Loucy (cell line): ENCODE results near the gene PTPRT.

ENCODE experiments used
- H2AFZ ChIP-seq: fragments of 200-600 bp; sonication (generic); 2 replicates; pipeline ENCODE4 v1.6.0; 2016; ENCODE audit warnings: antibody characterized with exemption, mild to moderate bottlenecking, low read length, moderate library complexity
- H3F3A ChIP-seq: fragments of 200-600 bp; 2 replicates; pipeline ENCODE4 v1.6.0; 2016; ENCODE audit warnings: antibody characterized with exemption, low read depth, mild to moderate bottlenecking
- H3K27me3 ChIP-seq: fragments of 200-600 bp; sonication (generic); 2 replicates; pipeline ENCODE4 v1.6.1; 2014; ENCODE audit warnings: low read length, mild to moderate bottlenecking; ENCODE audit not compliant: insufficient read depth, poor library complexity, severe bottlenecking
- H3K36me3 ChIP-seq: fragments of 200-600 bp; sonication (generic); 2 replicates; pipeline ENCODE4 v1.6.1; 2016; ENCODE audit warnings: low read length; ENCODE audit not compliant: insufficient read depth
- H3K4me1 ChIP-seq: fragments of 200-600 bp; sonication (generic); 2 replicates; pipeline ENCODE4 v1.5.1; 2014; ENCODE audit warnings: low read length, mild to moderate bottlenecking; ENCODE audit not compliant: insufficient read depth, poor library complexity, severe bottlenecking
- H3K4me2 ChIP-seq: fragments of 200-600 bp; sonication (generic); 2 replicates; pipeline ENCODE4 v1.6.0; 2014; ENCODE audit warnings: antibody characterized with exemption, low read length, low read depth, mild to moderate bottlenecking; ENCODE audit not compliant: poor library complexity, severe bottlenecking
- H3K4me3 ChIP-seq: fragments of 200-600 bp; sonication (generic); 2 replicates; pipeline ENCODE4 v1.5.1; 2014; ENCODE audit warnings: low read length, mild to moderate bottlenecking, mixed read lengths; ENCODE audit not compliant: poor library complexity, severe bottlenecking
- H3K79me2 ChIP-seq: fragments of 200-600 bp; sonication (generic); 2 replicates; pipeline ENCODE4 v1.6.1; 2014; ENCODE audit warnings: low read length; ENCODE audit not compliant: insufficient read depth
- H3K9ac ChIP-seq: fragments of 200-600 bp; sonication (generic); 2 replicates; pipeline ENCODE4 v1.6.0; 2014; ENCODE audit warnings: mild to moderate bottlenecking, low read depth, low read length, moderate library complexity; ENCODE audit not compliant: poor library complexity, severe bottlenecking
- H3K9me2 ChIP-seq: fragments of 200-600 bp; sonication (generic); replicated peaks from 2 replicates; pipeline ENCODE4 v1.6.1; 2016; ENCODE audit warnings: low read depth, low read length, mixed read lengths
- H3K9me3 ChIP-seq: fragments of 200-600 bp; sonication (generic); 2 replicates; pipeline ENCODE4 v1.6.1; 2014; ENCODE audit warnings: mild to moderate bottlenecking, antibody characterized with exemption, low read length, low read depth; ENCODE audit not compliant: insufficient read depth
- H4K20me1 ChIP-seq: fragments of 200-600 bp; sonication (generic); 2 replicates; pipeline ENCODE4 v1.6.0; 2014; ENCODE audit warnings: antibody characterized with exemption, low read length, mild to moderate bottlenecking; ENCODE audit not compliant: insufficient read depth, poor library complexity, severe bottlenecking
- EZH2phosphoT487 ChIP-seq: fragments of 200-600 bp; IDR thresholded peaks from 2 replicates; pipeline ENCODE4 v1.6.1; 2018; ENCODE audit warnings: antibody characterized with exemption, mild to moderate bottlenecking, moderate library complexity, borderline replicate concordance
- TF ChIP-seq, protein P1 (sequence below): fragments of 200-600 bp; sonication (generic); conservative IDR thresholded peaks from 2 replicates; pipeline ENCODE4 v1.5.1; 2014; ENCODE audit warnings: mild to moderate bottlenecking, antibody characterized with exemption, low read length

Gene PTPRT

DNA sequence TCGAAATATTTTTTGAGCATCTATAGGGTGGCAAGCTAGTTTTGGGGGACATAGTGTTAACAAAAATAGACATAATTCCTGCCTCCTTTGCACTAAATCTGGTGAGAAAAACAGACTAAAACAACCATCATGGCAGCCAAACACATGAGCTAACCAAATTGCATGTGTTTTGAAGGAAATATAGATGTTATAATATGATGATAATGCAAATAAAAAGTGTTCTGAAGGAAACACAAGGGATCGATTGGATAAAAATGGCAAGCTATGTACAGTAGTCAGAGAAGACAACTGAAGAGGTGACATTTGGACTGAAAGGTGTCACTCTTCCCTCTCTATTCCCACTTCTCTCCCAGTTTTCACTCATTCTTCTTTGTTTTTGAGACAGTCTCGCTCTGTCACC lies 706.9 kb downstream of the PTPRT start:
- Histone ChIP-seq H3K27me3 (no peaks in the 10 kb centered on the region), H3K79me2 (no peaks in the 10 kb centered on the region), H2AFZ (no peak overlapping the region), H3K36me3 (no peaks in the 10 kb centered on the region), H3F3A (no peaks in the 10 kb centered on the region), H3K9ac (no peak overlapping the region), H3K9me3 (no peaks in the 10 kb centered on the region), H3K9me2 (no peaks in the 10 kb centered on the region), H3K4me2 (no peak overlapping the region), H4K20me1 (no peaks in the 10 kb centered on the region), H3K4me1 (no peaks in the 10 kb centered on the region), H3K4me3 (no peak overlapping the region)
- TF ChIP-seq, protein P1, sequence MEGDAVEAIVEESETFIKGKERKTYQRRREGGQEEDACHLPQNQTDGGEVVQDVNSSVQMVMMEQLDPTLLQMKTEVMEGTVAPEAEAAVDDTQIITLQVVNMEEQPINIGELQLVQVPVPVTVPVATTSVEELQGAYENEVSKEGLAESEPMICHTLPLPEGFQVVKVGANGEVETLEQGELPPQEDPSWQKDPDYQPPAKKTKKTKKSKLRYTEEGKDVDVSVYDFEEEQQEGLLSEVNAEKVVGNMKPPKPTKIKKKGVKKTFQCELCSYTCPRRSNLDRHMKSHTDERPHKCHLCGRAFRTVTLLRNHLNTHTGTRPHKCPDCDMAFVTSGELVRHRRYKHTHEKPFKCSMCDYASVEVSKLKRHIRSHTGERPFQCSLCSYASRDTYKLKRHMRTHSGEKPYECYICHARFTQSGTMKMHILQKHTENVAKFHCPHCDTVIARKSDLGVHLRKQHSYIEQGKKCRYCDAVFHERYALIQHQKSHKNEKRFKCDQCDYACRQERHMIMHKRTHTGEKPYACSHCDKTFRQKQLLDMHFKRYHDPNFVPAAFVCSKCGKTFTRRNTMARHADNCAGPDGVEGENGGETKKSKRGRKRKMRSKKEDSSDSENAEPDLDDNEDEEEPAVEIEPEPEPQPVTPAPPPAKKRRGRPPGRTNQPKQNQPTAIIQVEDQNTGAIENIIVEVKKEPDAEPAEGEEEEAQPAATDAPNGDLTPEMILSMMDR = no peak

DNA sequence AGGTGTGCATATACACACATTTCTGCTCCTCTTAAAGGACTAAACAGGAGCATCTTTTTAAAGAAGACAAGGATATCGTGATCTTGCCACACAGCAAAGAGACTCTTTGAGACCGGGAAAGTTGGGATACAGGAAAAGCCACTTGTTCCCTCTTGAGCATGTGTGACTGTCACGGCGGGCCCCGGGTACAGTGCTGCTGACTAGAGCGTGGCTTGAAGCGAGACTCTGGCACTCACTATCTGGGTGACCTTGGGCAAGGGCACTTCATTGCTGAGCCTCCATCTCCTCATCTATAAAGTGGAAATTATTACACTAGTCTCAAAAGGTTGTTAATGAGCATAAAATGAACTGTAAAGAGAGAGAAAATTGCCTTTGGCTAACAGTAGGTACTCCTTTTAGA lies 713.9 kb downstream of the PTPRT start:
- Histone ChIP-seq H4K20me1 (no peaks in the 10 kb centered on the region), H3K9me3 (no peaks in the 10 kb centered on the region), H2AFZ (no peak overlapping the region), H3K4me3 (no peak overlapping the region), H3K36me3 (no peaks in the 10 kb centered on the region), H3K4me2 (no peak overlapping the region), H3K9me2 (no peaks in the 10 kb centered on the region), H3K4me1 (no peaks in the 10 kb centered on the region), H3F3A (no peaks in the 10 kb centered on the region), H3K27me3 (no peaks in the 10 kb centered on the region), H3K9ac (no peak overlapping the region), H3K79me2 (no peaks in the 10 kb centered on the region)
- TF ChIP-seq, protein P1 = no peak
- no peak for TF ChIP-seq EZH2phosphoT487

DNA sequence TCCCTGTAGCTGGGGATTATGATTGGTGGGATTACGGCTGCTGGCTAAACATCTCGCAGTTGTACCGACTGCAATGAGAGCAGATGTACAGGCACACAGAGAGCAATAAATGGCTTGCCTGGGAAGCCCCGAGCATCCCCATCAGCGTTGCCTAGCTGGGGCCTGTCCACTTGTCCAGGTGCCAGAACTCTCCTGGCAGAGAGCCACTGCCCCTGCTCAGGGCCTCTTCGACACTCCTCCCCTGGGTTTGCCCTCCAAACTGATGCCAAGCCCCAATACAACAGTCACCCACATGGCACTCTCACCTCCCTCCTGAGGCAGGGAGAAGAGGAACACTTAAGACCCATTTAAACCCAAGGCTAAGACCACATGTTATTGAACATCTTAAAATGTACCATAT lies 715.1 kb downstream of the PTPRT start:
- Histone ChIP-seq H3K36me3 (no peaks in the 10 kb centered on the region), H3K9me3 (no peaks in the 10 kb centered on the region), H3K4me3 (no peak overlapping the region), H2AFZ (no peak overlapping the region), H3K9me2 (no peaks in the 10 kb centered on the region), H3K4me2 (no peak overlapping the region), H3K79me2 (no peaks in the 10 kb centered on the region), H4K20me1 (no peaks in the 10 kb centered on the region), H3K4me1 (no peaks in the 10 kb centered on the region), H3F3A (no peaks in the 10 kb centered on the region), H3K9ac (no peak overlapping the region), H3K27me3 (no peaks in the 10 kb centered on the region)
- no peak for TF ChIP-seq EZH2phosphoT487
- TF ChIP-seq, protein P1 = no peak
